8988T (cell line): Measurements from ENCODE around the gene PCK1.

Source experiments
- DNase-seq: peaks from one replicate; pipeline ENCODE4 v3.0.0; 2011

Gene PCK1

GRCh38 chr20:57577679-57578475 is 17.0 kb downstream of the PCK1 start:
- no peak for DNase-seq

GRCh38 chr20:57578476-57579165 is 17.7 kb downstream of the PCK1 start:
- no peak for DNase-seq

GRCh38 chr20:57579331-57579897 is 18.5 kb downstream of the PCK1 start:
- no peak for DNase-seq

- no peak for DNase-seq
These were observed 19.1 kb downstream of the PCK1 start for GRCh38 chr20:57579898-57580447.

- DNase-seq: no peak
These were observed 19.7 kb downstream of the PCK1 start for GRCh38 chr20:57580478-57581201.

- no peak for DNase-seq
These were observed 20.5 kb downstream of the PCK1 start for GRCh38 chr20:57581202-57582028.

- no peak for DNase-seq
These were observed 21.1 kb downstream of the PCK1 start for GRCh38 chr20:57582029-57582378.

GRCh38 chr20:57582432-57583288 is 21.8 kb downstream of the PCK1 start:
- no peak for DNase-seq

- DNase-seq: no peak
These were observed 22.7 kb downstream of the PCK1 start for GRCh38 chr20:57583289-57584257.

GRCh38 chr20:57584768-57585461 is 24.0 kb downstream of the PCK1 start:
- no peak for DNase-seq

GRCh38 chr20:57585466-57586213 is 24.7 kb downstream of the PCK1 start:
- DNase-seq: no peak

GRCh38 chr20:57586370-57586793 is 25.5 kb downstream of the PCK1 start:
- DNase-seq: no peak

GRCh38 chr20:57586943-57587277 is 26.0 kb downstream of the PCK1 start:
- DNase-seq: no peak

GRCh38 chr20:57587278-57587988 is 26.5 kb downstream of the PCK1 start:
- DNase-seq: no peak

GRCh38 chr20:57587989-57588377 is 27.1 kb downstream of the PCK1 start:
- DNase-seq: no peak

GRCh38 chr20:57588596-57588995 is 27.7 kb downstream of the PCK1 start:
- no peak for DNase-seq

GRCh38 chr20:57589123-57589727 is 28.3 kb downstream of the PCK1 start:
- no peak for DNase-seq
